ENCODE data around the gene LANCL2. TPM values are rescaled to one million over a fixed set of nuclear protein-coding genes. Genes with fewer than 3 reads are reported as not detected.

The LANCL2 gene
- total RNA-seq, 1 experiment from 2014 or later, result 10.0 TPM

DNA sequence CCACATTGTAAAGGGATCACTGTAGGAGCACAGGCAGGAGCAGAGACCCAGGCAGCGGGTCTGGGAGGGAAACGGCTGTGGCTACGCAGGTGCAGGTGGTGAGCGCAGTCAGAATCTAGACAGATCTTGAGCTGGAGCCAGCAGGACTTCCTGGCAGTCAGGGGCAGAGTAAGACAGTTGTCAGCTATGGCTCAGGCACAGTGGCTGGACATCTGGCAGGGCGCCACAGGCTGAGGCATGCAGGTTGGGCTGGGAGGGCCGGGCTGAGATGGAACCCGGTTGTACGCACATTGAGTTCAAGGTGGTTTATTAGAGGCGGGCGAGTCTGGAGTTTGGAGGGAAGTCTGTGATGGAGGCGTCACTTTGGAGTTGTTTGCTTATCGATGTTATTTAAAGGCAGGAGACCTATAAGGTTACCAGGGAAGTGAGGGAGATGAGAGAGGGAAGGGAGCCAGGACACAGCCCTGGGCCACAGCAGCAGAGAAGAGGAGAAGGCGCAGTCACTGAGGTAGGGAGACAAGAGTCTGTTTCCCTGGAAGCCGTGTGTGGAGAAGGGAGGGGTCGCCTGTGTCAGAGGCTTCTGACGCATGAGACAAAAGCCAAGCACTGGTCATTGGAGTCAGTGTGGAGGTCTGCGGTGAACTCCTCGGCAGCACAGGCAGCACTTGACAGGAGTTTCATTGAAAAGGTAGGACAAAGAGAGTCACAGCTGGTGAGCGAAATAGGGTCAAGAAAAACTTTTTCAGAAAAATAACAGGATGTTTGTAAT, 73.8 kb downstream of the LANCL2 start:
- Histone ChIP-seq H3K9me3 (ENCODE audit: control insufficient read depth in 1 of 2, insufficient read depth in 1 of 2, low read depth in 1 of 2, low read length in 2 of 2) (no peaks in the 10 kb centered on the region), H3K4me1 (ENCODE audit: control insufficient read depth in 1 of 2, insufficient read depth in 2 of 2, low read length in 2 of 2) (no peaks in the 10 kb centered on the region), H3K4me2 (ENCODE audit: low read length) (no peak overlapping the region), H3K9me2 (ENCODE audit: insufficient read depth) (no peaks in the 10 kb centered on the region), H3K36me3 (ENCODE audit: control insufficient read depth in 1 of 2, insufficient read depth in 2 of 2, low read length in 2 of 2) (no peaks in the 10 kb centered on the region), H3K9ac (ENCODE audit: low read length) (no peak overlapping the region), H3K79me2 (ENCODE audit: insufficient read depth, low read length) (no peaks in the 10 kb centered on the region), H2AFZ (ENCODE audit: low read depth, low read length, poor library complexity, severe bottlenecking) (no peak overlapping the region), H3K27me3 (ENCODE audit: insufficient read depth, low read length) (no peaks in the 10 kb centered on the region), H3K27ac (ENCODE audit: low read depth, low read length) (no peak overlapping the region), H3K4me3 (replicated peaks in 1 of 2; ENCODE audit: low read depth in 1 of 2, low read length in 2 of 2) (no peak overlapping the region), H4K20me1 (ENCODE audit: insufficient read depth) (no peaks in the 10 kb centered on the region)
- intact Hi-C loops (cut with micrococcal nuclease), result no loop called here
- ChIA-PET POLR2A (no interaction called here), RAD21 (ENCODE audit: low non-redundant PET in 1 of 2, low total read pairs in 2 of 2, uncharacterized antibody in 2 of 2, unreplicated experiment in 2 of 2) (no interaction called here), CTCF (no interaction called here)
- DNase-seq (ENCODE audit: low read depth, low spot score), result no peak
- TF ChIP-seq TCF7L2 (IDR thresholded peaks at IDR 0.05; ENCODE audit: borderline replicate concordance, extremely low read depth, insufficient read depth, insufficient read length), result no peak
- TF ChIP-seq, protein P1, sequence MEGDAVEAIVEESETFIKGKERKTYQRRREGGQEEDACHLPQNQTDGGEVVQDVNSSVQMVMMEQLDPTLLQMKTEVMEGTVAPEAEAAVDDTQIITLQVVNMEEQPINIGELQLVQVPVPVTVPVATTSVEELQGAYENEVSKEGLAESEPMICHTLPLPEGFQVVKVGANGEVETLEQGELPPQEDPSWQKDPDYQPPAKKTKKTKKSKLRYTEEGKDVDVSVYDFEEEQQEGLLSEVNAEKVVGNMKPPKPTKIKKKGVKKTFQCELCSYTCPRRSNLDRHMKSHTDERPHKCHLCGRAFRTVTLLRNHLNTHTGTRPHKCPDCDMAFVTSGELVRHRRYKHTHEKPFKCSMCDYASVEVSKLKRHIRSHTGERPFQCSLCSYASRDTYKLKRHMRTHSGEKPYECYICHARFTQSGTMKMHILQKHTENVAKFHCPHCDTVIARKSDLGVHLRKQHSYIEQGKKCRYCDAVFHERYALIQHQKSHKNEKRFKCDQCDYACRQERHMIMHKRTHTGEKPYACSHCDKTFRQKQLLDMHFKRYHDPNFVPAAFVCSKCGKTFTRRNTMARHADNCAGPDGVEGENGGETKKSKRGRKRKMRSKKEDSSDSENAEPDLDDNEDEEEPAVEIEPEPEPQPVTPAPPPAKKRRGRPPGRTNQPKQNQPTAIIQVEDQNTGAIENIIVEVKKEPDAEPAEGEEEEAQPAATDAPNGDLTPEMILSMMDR (IDR thresholded peaks at IDR 0.05 in 2 of 3, conservative IDR thresholded peaks at IDR 0.05 in 1 of 3; ENCODE audit: borderline replicate concordance in 1 of 3, insufficient read depth in 1 of 3, low read depth in 2 of 3, low read length in 2 of 3), result no peak
- no peak for TF ChIP-seq ZFX (IDR thresholded peaks at IDR 0.05)
- no peak for TF ChIP-seq CEBPB (IDR thresholded peaks at IDR 0.05; ENCODE audit: low read depth)
- TF ChIP-seq ELF1 (IDR thresholded peaks at IDR 0.05; ENCODE audit: borderline replicate concordance, low read depth), result no peak
- TF ChIP-seq SP1 (IDR thresholded peaks at IDR 0.05; ENCODE audit: low read depth), result no peak
- TF ChIP-seq, protein P2, sequence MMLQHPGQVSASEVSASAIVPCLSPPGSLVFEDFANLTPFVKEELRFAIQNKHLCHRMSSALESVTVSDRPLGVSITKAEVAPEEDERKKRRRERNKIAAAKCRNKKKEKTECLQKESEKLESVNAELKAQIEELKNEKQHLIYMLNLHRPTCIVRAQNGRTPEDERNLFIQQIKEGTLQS (IDR thresholded peaks at IDR 0.05), result no peak
- no peak for TF ChIP-seq JUND (IDR thresholded peaks at IDR 0.05)
- TF ChIP-seq POLR2A (IDR thresholded peaks at IDR 0.05; ENCODE audit: borderline replicate concordance, extremely low read depth, insufficient read depth, insufficient read length), result no peak
- TF ChIP-seq, protein P3, sequence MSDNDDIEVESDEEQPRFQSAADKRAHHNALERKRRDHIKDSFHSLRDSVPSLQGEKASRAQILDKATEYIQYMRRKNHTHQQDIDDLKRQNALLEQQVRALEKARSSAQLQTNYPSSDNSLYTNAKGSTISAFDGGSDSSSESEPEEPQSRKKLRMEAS (IDR thresholded peaks at IDR 0.05), result no peak
- no TSS peak for BruUV-seq (replicated peaks)
- no peak for ATAC-seq

All from HCT116 (cell line).